Suppressor macrophage treated with lipopolysaccharide for 1 hour (primary cell): Measurements from ENCODE around the gene CFAP58.
A peak's percentile ranks its signal among the peaks of the same experiment; 100 is the strongest.
"Not testable (repeated sequence)": the region's sequence is repeated elsewhere in the genome, so short reads cannot be mapped to it uniquely, and the experiment has no call there.

ENCODE experiments used
- DNase-seq, 3 donors: peaks; one replicate each; pipeline ENCODE4 v3.0.0-alpha.2; 2020 to 2022

CFAP58 gene

GRCh38 chr10:104437226-104437625, 83.6 kb downstream of the CFAP58 start:
- DNase-seq = no peak

DNA sequence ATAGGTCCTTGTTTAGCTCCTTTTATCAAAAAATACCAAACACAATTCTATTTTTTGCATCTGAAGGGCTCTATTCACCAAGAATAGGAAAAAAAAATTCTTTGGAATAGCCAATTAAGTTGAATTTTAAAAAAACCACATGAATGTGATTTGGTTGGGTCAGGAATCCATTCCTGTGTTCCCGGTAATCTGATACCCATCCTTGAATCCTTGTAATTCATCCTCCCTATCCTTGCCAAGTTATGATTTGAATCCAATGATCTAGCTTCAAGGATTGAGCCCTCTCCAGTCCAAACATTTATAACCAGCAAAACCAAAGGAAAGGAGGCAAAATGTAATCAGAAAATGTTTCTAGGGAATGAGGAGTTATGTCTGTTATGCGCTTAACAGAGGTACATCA, 86.6 kb downstream of the CFAP58 start:
- DNase-seq = no peak

GRCh38 chr10:104441329-104442000, 87.8 kb downstream of the CFAP58 start:
- DNase-seq = peak; percentile 64 to 85 (median 75)

GRCh38 chr10:104445359-104445758, 91.7 kb downstream of the CFAP58 start:
- no peak for DNase-seq

DNA sequence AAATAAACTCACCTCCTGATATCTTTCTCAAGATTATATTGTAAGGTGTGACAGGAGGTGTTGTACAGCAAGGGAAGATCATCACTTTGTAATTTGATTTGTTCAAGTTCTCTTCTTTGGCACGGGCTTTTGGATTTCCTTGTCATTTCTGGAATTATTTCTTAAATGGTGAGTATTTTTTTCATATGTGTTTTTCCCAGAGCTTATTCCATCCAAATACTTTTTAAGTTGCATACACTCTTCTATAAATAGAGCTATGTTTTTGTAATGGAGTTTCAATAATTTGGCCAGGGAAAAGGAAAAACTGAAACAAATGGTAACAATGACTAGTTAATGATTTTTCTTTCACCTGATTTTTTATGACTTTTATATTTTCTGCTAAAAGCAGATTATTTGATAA, 92.5 kb downstream of the CFAP58 start:
- DNase-seq = no peak

GRCh38 chr10:104447331-104447730, 93.7 kb downstream of the CFAP58 start:
- no peak for DNase-seq

- DNase-seq = no peak
Observed at GRCh38 chr10:104447906-104448305, 94.3 kb downstream of the CFAP58 start.

DNA sequence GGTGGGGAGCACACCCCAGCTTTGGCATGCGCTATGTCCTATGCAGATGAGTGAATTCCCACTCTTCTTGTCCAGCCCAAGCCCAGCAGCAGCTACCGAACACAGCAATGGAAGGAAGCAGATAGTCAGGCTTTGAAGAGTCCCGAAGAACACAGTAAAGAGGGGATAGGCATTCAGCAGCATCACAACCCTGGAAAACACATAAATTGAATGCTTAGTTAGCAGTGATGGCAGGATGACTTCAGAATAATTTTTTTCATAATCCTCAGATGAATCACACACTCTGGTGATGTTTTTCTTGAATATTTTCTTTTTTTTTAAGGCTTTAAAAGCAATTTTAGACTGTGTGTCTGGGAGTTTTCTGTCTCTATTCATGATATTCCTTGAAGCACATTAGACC, 95.8 kb downstream of the CFAP58 start:
- DNase-seq = no peak

DNA sequence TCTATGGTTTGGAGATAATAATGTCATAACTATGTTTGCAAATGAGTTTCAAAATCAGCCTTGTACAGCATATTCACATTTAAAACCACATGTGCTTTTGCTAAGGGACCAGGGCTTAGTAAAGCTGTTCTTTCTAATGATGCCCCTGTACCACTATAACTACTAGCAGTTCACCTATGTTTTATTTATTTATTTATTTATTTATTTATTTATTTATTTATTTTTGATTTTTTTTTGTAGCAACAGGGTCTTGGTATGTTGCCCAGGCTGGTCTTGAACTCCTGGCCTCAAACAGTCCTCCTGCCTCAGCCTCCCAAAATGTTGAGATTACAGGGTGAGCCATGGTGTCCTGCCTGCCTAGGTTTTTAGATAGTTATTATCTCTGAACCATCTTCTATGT, 96.9 kb downstream of the CFAP58 start:
- DNase-seq = no peak

DNA sequence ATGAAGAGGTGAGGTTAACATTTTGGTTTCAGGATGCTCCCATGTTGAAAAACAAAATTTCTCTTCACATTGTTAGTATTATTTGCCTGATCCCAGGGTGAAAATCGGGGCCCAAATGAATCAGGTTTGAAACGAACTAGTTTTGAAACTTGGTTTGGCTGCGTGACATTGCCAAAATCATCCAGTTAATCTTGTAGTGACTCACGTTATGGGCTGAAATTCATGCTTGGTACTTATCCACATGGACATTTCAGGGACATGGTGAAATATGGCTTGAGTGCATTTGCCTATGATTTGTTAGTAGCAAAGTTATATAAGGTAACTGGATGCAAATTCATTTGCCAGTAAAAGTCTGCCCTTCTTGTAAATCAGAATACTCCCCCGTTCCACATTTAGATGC, 97.3 kb downstream of the CFAP58 start:
- no peak for DNase-seq

- no peak for DNase-seq
Observed at GRCh38 chr10:104452977-104453376, 99.3 kb downstream of the CFAP58 start.

DNA sequence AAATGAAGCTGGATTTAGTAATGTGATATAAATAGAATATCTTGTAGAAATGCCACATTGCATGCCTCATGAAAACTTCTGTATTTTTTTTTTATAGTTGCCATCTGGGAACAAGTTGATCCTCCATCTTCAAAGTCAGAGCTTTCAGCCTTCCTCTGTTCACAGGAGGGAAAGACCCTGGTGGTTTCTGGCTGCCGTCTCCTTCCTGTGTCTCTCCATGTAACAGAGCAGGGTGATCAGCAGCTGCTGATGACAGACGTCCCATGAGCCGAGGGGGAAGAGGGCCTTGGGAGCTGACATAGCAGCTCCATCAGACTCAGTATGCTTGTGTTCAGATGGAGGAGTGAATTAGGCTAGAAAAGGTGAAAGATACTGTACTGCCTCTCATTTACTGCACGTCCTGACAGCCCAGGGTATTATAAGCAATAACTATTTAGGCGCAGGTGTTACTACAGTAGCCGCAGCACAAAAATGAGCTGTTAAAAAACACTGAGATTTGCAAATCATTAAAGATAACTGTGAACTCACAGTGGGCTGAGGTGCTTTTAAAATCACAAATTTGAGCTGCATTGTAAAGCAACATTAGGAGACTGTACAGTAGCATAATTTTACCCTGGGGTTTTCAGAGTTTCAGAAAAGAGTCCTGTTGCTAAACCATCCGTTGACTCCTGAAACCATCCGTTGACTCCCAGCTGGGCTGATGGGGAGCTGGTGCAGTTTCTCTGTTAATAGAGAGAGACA, 103.3 kb downstream of the CFAP58 start:
- DNase-seq = peak; percentile 51 to 71 (median 60)

DNA sequence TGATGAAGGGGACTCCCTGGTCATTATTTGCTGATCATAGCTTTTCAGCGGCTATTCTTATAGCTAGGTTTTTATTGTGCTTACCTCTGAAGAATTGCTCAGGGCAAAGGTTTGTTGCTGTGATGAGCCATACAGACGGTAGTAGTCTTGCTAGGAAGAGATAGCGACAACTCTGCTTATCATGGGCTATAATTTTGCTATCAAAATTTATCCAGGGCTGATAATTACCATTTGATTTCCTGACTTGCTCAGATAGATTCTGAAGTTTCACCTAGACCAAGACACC, 103.9 kb downstream of the CFAP58 start:
- DNase-seq = no peak

GRCh38 chr10:104465575-104465974, 111.9 kb downstream of the CFAP58 start:
- not testable (repeated sequence) for DNase-seq

- not testable (repeated sequence) for DNase-seq
Observed at GRCh38 chr10:104468818-104469217, 115.2 kb downstream of the CFAP58 start.

DNA sequence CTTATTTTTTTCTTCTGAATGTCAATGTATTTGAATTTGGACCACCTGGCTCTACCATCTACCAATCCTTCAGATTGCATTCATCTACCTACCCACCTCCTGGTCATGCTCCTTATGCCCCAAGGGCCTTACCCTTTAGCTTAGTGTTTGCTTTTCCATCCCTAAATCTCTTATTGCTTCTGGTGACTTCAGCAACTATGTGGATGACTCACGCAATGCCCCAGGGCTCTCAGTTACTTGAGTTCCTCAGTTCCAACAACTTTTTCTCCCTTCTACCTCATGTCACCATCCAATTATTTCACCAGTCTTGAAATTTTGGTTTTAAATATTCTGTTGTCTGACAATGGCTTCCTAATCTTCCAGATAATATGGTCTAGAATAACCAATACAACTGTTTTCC, 118.9 kb downstream of the CFAP58 start:
- peak in 2 of 3 donors; percentile 4 to 18 for DNase-seq

DNA sequence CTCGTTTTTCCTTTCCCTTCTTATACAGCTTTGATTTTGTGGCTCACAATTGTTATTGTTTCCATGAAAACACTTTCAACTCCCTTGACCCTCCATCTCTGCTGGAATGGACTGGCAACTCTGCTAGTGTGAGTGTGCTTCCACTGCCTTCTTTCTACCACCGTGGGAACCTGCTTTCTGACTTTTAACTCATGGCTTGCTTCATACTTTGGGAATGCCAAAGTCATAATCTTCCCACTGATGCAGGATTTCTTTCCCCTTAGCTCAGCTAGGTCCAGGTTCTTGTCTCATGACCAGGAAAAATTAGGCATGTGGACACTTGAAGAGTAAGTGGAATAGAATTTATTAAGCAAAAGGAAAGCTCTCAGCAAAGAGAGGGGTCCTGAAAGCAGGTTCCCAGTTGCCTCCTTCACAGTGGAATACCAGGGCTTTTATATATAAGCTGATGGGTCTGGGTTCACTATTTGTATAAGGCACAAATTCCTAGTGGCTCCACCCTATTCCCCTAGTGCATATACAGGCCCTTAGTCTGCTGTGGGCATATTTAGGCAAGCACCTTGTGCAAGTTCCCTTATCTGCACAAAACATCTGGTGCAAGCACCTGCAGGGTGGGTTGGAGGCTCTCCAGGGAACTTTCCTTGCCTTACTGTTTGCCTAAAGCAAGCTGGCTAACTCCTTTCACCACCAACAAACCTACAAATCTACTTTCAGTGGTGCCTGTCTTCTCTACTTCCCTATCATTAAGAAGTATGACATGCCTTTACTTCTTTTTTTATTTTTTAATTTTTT, 119.5 kb downstream of the CFAP58 start:
- DNase-seq = no peak

DNA sequence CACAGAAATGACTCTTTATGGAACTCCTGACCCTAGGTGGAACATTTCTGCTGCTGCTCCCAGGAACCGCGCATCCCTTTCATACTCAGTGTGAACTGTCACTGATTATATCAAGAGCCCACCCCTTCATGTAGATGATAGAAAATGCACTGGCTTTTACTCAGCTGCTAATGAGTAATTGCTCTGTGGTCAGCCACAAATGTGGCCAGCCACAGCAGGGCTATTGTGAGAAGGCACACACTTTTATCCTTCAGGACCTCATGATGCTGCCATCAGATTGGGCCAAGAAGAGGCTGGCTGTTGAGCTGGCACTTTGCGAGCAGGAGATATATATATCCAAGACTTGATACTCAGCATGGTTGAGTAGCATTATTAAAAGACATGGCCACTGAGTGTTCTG, 124.7 kb downstream of the CFAP58 start:
- no peak for DNase-seq

DNA sequence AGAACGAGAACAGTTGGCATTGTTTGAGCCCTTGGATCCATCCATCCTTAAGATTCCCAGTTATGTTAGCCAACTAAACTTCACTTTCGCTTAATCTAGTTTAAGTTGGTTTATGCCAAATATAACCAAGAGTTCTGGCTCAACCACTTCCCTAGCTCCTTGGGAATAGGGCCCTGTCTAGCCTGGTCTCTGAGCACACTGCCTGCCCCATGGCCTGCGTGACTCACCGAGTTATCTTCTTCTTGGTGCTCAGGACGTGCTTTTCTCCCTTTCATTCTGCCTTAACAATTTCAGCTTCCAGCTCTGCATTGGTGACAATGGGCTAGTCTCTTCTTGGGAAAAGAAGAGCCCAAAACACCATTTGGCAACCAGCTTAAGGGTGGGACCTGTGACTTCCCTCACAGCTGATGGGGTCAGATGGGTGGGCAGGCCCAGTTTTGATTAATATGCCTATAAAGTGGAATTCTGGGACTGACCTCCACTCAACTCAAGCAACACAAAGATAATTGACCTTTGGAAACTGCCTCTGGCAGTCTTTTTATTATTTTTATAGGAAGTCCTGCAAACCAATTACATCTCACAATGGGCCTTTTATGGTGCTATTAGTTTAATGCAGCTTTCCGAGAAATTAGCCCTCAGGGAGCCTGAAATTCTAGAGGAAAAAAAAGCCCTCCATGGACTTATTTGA, 126.4 kb downstream of the CFAP58 start:
- DNase-seq = no peak

DNA sequence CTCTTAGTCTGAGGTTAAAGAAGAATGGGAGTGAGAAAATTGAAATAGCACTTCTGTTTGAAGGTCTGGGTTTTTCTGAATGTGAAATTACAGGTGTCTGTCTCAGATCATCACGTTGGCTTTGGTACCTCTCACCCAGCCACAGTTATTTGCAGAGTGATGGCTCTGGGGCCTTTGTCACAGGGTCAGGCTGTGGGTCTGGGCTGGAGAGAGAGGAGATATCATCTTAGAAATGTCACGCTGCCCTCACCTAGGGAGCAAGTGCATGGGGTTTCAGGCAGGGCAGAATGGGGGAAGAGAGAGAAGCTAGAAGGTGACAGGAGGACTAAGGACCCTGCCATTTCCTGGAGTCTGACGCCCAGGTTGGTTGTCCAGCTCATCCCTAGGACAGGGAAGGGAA, 127.2 kb downstream of the CFAP58 start:
- DNase-seq = no peak

DNA sequence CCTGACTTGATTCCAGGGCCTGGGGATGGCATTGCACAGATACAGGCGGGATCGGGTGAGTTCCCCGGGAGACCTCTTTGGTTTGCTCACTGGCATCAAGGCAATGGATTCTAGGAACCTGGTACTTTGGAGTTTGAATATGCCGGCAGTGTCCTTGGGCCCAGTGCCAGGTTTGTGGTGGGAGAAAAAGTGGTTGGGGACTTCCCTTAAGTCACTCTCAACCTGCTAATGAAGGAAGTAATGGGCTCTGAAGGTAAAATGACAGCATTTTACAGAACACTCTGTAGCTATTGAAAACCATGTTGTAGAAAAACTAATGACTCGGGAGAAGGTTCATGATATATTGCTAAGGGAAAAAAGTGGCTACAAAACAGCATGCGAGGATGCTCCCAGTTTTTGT, 129.9 kb downstream of the CFAP58 start:
- peak in 1 of 3 donors; percentile 4 for DNase-seq

GRCh38 chr10:104485632-104486031, 132.0 kb downstream of the CFAP58 start:
- no peak for DNase-seq

DNA sequence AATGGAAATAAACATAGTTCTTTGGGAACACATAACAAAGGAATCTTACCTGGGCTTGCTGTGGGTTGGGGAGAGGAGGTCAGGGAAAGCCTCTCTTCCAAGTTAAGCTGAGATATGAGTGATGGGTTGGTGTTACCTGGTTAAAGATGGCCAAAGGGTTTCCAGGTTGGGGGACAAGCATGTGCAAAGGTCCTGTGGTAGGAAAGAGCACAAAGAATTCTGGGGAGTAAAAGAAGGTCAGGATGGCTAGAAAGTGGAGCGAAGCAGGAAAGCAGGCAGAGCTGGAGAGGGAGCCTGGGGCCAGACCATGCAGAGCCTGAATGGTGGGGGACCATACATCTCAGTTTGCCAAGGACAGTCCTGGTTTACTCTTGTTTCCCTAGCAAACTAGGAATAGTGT, 133.2 kb downstream of the CFAP58 start:
- DNase-seq = no peak
